GM18508 (cell line): ENCODE data around the gene CDX1.

ENCODE experiments used
- ATAC-seq: cut with Tn5 transposase; IDR thresholded peaks from one replicate; pipeline ENCODE4 v1.9.1; 2021; ENCODE audit warnings: moderate number of reproducible peaks; ENCODE audit not compliant: insufficient read depth, unreplicated experiment

Gene CDX1

GRCh38 chr5:150130493-150130922 is 36.1 kb upstream of the CDX1 start:
- no peak for ATAC-seq

DNA sequence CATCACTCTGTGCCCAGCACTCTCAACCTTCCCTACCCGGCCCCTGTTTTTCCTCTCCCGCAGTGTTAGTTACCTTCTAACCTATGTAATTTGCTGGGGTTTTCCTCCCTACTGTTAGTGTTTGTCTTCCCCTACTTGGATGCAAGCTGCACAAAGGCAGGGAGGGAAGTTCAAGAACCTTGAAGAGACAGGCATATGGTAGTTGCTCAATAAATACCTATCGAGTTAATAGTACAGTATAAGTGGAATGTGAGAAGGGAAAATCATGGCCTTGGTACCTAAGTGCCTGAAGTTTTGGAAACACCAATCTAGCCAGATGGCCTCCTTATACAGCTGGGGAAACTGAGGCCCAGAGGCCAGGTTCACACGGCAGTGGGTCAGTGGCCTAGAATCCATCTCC is 35.1 kb upstream of the CDX1 start:
- ATAC-seq: no peak

GRCh38 chr5:150131978-150132694 is 34.4 kb upstream of the CDX1 start:
- no peak for ATAC-seq

DNA sequence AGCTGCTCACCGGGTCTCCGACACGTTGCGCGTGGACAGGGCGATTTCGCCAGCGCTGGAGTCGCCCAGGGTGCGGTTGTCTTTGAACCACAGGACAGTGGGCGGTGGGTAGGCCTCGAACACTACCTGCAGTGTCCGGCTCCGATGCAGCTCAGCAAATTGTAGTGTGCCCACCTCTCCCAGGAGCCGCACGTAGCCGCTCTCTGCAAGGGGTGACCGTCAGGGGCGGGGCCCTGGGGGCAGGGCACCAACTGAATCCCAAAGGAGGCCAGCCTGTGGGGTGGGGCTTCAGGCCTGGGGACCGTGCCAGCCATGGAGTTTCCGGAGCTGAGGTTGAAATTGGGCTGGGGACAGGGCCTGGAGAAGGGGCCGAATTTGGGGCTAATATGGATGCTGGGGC is 33.8 kb upstream of the CDX1 start:
- no peak for ATAC-seq

DNA sequence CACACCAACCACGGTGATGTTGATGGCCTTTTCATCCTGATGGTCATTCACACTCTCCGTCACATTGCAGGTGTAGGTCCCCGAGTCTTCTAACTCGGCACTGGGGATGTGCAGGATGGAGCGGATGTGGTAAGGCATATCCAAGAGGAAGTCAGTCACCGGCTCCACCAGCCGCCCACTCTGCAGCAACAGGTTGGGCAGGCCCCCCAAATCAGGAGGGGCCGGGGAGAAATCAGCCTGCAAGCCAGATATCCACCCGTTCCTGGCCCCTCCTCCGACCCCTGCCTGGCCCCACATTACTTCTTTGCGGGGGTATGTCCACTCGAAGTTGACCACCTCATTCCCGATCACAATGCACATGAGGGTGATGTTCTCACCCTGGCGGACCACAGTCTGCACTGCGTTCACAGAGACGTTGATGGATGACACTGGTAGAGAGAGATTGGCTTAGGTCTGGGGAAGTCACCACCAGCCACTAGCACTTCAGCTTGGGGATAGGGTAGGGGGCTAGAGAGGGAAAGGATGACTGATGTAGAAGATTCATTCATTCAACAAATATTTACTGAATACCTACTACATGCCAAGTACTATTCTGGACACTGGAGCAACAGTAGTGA is 32.9 kb upstream of the CDX1 start:
- ATAC-seq: no peak

- ATAC-seq: no peak
Observed at GRCh38 chr5:150134198-150134588, 32.4 kb upstream of the CDX1 start.

DNA sequence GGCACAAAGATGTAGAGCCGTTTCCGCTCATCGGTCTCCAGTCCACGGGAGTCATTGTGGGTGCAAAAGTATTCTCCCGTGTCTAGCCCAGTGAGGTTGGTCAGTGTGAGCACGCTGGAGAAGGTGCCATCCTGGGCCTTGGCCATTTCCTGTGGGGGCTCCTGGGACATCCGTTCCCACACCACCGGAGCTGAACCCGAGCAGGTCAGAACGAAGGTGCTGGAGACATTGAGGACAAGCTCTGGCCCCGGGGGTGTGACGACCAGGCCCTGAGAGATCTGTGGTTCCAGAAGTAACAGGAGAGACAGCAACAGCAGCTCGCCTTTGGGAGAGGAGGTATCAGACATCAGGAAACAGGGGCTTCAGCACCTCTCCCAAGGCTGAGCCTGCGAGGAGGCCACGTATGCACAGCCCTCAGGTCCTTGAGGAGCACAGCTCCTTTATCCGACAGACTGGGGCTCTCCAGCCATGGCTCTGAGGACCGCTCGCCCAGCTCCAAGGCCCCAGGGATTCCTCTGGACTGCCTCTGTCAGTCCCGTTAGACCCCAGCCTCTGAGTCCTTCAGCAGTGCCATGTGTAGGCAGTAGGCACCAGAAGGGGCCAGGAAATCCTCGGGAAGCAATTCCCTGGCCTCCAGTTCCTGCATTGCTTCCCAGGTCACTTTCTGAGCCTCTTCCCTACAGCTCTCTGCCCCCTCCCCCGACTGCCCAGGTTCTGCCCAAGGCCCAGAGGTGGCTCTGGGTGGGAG is 30.8 kb upstream of the CDX1 start:
- ATAC-seq: no peak

- no peak for ATAC-seq
Observed at GRCh38 chr5:150136305-150137167, 30.0 kb upstream of the CDX1 start.

DNA sequence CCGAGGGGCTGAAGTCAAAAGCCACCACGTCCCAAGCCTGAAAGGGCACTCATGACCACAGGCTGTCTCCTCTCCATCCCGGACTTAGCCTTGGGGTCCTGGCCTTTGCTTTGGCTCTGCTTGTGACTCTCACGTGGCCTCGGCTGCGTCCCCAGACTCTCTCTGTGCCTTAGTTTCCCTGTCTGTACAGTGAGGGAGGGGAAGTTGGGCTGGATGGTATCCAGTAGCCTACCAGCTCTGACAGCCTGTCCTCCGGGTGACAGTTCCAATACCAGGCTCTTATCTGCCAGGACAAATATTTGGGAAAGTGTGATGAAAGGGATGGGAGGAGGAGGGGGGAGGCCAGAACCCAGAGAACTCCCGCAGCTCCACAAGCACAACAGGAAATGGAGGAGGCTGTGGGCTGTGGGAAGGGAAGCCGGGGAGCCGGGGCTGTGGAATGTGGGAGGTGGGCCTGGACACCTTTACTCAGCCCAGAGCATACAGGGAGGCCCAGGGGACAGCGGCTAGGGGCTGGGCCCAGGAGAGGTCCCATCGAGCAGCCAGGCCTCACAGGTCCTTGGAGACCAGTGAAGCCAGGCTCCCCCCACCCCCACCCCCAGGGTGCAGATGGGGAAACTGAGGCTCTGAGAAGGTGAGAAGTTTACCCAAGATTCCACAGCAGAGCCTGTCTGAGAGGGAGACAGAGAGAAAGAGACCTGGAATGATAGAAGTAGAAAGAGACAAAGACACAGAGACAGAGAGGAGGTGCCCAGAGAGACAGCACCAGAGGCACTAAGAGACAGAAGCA is 29.2 kb upstream of the CDX1 start:
- ATAC-seq: no peak

DNA sequence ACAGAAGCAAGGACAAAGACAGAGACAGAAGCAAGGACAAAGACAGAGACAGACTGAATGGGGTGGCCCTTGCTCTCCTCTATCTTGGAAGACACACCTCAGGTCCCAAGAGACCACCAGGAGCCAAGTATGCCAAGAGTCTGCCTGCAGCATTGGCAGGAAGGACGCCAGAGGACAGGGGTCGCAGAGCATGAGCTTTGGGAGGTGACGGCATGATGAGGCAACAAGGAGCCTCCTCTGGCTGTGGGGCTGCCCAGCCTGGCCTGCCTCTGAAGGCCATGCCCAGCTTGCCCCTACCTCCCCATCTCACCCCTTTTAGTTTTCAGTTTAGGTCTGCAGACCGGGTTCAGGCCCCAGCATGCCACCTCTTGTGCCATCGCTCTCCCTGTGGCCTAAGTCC is 28.6 kb upstream of the CDX1 start:
- ATAC-seq: no peak

GRCh38 chr5:150138551-150139265 is 27.9 kb upstream of the CDX1 start:
- ATAC-seq: no peak

DNA sequence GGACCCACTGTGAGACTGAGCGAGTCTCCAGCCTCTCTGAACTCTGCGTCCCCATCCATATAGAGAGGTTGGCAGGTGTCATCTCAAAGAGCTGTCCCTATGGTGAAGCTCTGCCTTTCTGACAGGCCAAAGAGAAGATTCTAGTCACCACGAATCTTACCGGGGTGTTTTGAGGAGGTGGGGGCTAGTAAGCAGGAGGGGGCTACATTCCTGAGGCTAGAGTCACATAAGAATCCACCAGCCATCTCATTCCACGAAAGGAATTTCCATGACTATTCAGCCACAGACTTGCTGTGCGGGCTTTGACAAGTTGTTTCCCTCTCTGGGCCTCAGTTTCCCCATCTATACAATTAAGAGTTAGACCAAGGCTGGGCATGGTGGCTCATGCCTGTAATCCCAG is 27.2 kb upstream of the CDX1 start:
- no peak for ATAC-seq

DNA sequence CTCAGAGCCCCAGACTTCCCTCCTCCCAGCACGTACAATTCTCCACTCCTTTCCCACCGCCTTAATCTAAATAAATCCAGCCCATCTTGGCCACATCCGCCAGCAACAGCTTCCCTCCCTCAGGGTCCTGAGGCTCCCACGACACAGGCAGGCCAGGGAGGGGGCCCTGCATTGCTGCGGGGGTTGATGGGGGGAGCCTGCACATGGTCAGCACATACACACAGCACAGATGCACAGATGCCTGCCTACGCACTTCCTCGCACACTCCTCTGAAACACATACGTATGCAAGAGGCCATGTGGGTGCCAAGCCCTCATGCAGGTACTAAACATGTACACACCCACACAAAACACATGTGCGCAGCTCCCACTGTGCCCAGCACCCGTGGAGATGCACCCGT is 25.7 kb upstream of the CDX1 start:
- ATAC-seq: no peak

DNA sequence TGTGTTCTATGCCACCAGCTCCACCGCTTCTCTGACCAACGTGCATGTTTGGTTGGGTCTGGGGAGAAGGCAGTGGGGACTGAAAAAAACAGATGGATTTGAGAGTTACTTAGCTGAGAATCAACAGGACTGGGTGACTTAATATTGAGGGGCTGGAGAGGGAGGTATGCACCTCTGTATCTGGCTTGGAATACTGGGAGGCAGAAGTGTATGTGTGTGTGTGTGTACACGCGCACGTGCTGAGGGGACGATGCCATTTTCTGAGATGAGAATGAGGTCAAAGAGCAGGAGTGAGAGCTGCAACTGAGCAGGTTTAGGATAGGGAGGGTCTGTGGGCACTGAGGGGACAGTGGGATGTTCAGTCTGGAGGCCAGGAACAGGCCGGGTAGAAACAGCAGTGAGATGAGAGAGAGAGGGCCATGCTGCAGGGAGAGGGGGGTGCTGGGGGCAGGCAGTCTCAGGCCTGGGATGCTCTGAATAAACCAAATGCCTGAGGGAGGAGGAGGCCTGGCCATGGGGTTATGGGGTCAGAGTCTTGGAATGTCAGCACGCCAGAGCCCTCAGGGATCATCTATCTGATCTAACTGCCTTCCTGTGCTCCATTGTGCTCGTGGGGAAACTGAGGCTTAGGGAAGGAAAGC is 24.9 kb upstream of the CDX1 start:
- ATAC-seq: no peak

DNA sequence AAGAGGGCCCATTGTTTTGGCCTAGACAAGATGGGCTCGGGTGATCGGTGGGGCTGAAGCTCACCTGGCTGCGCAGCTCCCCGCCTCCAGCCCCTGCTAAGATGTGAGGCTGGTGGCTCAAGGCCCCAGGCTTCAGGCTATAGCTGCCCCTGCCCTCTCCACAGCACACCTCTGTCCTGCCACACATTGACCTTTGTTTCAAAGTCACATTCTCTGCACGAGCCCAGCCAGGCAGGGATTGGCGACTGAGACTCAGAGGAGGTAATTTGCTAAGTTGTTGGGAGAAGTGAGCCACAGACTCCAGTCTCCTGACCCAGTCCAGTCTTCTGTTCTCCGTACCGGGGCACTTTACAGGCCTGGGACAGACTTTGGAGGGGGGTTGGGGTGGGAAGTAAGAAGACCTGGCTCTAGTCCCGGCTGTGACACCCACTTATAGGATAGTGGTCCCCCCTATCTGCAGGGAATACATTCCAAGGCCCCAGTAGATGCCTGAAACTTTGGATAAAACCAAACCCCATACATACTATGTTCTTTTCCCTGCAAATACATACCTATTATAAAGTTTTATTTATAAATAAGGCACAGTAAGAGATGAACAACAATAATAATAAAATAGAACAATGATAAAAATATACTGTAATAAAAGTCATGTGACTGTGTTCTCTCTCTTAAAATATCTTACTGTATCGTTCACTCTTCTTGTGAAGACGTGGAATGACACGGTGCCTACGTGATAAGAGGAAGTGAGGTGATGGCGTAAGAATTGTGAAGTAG is 24.2 kb upstream of the CDX1 start:
- no peak for ATAC-seq

DNA sequence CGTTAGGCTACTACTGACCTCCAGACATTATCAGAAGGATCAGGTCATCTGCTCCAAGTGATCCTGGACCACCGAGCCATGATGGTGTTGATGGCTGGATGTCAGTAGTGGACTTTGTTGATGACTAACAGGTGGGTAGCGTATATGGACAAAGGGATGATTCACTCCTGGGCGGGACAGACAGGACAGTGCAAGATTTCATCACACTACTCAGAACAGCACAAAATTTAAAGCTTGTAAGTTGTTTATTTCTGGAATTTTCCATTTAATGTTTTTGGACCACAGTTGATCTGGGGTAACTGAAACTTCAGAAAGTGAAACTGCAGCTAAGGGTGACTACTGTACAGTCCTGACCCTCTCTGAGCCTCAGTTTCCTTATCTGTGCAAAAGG is 23.6 kb upstream of the CDX1 start:
- ATAC-seq: no peak

GRCh38 chr5:150143350-150144245 is 23.0 kb upstream of the CDX1 start:
- ATAC-seq: no peak
